Measurements from ENCODE around the gene PHPT1.
A peak's percentile ranks its signal among the peaks of the same experiment; 100 is the strongest.
"Not testable (repeated sequence)": the region's sequence is repeated elsewhere in the genome, so short reads cannot be mapped to it uniquely, and the experiment has no call there.

PHPT1 gene

DNA sequence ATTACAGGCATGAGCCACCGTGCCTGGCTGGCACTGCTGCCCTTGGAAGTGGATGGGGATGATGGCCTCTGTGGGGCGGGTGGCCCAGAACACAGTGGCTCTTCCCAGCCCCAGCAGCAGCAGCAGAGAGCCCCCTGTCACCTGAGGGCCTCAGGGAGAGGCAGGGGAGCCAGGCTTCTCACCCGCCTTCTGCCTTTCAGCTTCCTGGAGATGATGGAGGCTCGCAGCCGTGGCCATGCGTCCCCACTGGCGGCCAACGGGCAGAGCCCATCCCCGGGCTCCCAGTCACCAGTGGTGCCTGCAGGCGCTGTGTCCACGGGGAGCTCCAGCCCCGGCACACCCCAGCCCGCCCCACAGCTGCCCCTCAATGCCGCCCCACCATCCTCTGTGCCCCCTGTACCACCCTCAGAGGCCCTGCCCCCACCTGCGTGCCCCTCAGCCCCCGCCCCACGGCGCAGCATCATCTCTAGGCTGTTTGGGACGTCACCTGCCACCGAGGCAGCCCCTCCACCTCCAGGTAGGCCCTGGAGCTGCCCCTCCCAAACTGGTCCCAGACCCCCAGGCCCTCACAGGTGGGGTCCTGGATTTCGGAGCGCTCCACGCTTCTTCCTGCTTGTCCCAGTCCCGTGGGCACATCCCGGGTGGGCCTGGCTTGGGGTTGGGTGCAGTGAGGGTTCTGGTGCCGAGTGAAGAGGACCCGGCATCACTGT lies 11.9 kb upstream of the PHPT1 start:
- no peak for DNase-seq (ENCODE audit: low spot score)

- not testable (repeated sequence) for DNase-seq (ENCODE audit: low spot score)
Observed at GRCh38 chr9:136837856-136838277, 11.3 kb upstream of the PHPT1 start.

- no peak for DNase-seq (ENCODE audit: low spot score)
Observed at GRCh38 chr9:136838314-136839228, 10.6 kb upstream of the PHPT1 start.

DNA sequence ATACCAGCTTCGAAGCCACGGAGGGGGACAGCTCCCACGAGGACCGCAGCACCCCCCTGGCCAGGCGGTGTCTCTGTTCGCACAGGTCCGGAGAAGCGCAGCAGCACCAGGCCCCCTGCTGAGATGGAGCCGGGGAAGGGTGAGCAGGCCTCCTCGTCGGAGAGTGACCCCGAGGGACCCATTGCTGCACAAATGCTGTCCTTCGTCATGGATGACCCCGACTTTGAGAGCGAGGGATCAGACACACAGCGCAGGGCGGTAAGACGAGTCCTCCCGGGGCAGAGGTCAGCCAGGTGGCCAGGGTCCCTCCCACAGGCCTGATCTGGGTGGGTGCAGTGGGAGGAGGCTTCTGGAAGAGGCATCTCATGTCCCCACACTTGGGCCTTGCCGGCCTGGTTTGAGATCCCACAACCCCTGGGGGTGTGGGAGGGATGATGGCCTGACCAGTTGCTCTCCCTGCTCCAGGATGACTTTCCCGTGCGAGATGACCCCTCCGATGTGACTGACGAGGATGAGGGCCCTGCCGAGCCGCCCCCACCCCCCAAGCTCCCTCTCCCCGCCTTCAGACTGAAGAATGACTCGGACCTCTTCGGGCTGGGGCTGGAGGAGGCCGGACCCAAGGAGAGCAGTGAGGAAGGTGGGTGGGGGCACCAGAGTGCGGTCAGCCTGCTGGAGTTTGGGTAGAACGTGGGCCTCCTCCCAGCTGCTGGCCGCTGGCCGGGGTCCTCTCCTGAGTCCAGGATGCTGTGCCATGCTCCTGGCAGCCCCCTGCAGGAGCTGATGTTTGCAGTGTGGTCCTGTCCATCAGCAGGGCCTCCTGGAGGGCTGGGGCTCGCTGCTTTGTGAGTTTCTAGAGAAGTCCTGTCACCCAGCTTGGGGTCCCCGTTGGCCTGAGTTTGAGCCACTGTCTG lies 9.7 kb upstream of the PHPT1 start:
- DNase-seq (ENCODE audit: low spot score) = no peak

DNA sequence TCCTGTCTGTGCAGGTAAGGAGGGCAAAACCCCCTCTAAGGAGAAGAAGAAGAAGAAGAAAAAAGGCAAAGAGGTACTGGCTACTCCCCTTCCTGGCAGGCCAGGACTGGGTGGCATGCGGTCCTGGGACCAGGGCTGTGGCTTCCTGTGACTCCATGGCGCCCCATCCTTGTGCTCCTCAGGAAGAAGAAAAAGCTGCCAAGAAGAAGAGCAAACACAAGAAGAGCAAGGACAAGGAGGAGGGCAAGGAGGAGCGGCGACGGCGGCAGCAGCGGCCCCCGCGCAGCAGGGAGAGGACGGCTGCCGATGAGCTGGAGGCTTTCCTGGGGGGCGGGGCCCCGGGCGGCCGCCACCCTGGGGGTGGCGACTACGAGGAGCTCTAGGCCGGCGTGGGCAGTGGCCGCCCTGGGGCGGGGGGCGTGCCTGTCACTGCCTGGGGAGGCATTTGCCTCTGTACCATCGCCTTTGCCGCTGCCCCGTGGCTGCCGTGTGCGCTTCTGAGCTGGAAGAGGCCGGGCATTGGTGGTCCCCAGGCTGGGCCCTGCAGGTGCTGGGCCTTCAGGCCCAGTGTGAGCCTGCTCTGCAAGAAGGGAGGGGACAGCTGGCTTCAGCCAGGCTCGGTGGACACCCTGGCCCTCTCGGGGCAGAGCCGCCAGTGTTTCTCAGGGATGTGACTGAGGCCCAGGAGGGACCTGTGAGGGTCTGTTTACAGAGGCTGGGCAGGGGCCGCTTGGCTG lies 8.9 kb upstream of the PHPT1 start:
- DNase-seq (ENCODE audit: low spot score) = no peak

GRCh38 chr9:136840877-136841645 lies 8.1 kb upstream of the PHPT1 start:
- DNase-seq (ENCODE audit: low spot score) = no peak

GRCh38 chr9:136841646-136842379 lies 7.4 kb upstream of the PHPT1 start:
- DNase-seq (ENCODE audit: low spot score) = not testable (repeated sequence)

- DNase-seq (ENCODE audit: low spot score) = peak; percentile 79
Observed at GRCh38 chr9:136842380-136842948, 6.7 kb upstream of the PHPT1 start, which contains the start of gene AJM1. Gene AJM1 (plus strand): TSS chr9:136842478. CDS start chr9:136844415, 1,937 bp downstream.

GRCh38 chr9:136843159-136843800 lies 5.9 kb upstream of the PHPT1 start:
- DNase-seq (ENCODE audit: low spot score) = not testable (repeated sequence)

GRCh38 chr9:136843801-136844740 lies 5.1 kb upstream of the PHPT1 start:
- DNase-seq (ENCODE audit: low spot score) = peak; percentile 59

- no peak for DNase-seq (ENCODE audit: low spot score)
Observed at GRCh38 chr9:136844761-136845464, 4.3 kb upstream of the PHPT1 start.

DNA sequence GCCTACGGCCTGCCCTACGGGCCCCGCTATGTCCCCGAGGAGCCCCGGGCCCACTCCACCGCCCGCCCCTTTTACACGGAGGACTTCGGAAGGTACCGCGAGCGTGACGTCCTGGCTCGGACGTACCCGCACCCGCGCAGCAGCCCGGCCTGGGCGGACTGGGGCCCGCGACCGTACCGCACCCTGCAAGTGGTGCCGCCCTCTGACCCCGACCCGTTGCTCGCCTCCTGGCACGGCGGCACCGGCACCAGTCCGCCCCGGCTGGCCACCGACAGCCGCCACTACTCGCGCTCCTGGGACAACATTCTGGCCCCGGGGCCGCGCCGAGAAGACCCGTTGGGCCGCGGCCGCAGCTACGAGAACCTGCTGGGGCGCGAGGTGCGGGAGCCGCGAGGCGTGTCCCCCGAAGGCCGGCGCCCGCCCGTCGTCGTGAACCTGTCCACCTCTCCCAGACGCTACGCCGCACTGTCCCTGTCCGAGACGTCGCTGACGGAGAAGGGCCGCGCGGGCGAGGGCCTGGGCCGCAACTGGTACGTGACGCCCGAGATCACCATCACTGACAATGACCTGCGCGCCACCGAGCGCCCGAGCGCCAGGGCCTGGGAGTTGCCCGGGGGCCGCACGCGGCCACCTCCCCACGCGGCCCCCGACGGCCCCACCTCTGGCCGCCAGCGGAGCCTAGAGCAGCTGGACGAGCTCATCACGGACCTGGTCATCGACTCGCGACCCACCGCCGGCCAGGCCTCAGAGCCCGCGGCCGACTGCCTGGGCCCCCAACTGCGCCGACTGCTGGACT lies 3.5 kb upstream of the PHPT1 start:
- DNase-seq (ENCODE audit: low spot score) = no peak

DNA sequence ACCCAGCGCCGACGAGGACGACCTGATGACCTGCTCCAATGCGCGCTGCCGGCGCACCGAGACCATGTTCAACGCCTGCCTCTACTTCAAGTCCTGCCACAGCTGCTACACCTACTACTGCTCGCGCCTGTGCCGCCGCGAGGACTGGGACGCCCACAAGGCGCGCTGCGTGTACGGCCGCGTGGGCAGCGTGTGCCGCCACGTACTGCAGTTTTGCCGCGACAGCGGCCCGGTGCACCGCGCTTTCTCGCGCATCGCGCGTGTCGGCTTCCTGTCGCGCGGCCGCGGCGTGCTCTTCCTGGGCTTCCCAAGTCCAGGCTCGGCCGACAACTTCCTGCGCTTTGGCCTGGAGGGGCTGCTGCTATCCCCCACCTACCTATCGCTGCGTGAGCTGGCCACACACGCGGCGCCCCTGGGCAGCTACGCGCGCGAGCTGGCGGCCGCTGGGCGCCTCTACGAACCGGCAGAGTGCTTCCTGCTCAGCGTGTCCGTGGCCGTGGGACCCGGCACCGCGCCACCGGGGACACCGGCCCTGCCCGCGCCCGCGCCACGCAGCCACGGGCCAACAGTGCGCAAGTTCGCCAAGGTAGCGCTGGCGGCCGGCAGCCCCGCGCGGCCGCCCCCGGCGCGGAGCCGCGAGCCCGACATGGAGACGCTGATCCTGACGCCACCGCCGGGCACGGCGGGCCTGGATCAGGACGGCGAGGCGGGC lies 2.7 kb upstream of the PHPT1 start:
- no peak for DNase-seq (ENCODE audit: low spot score)

- peak; percentile 42 for DNase-seq (ENCODE audit: low spot score)
Observed at GRCh38 chr9:136847088-136847825, 2.0 kb upstream of the PHPT1 start.

GRCh38 chr9:136847826-136848392 lies 1.3 kb upstream of the PHPT1 start:
- DNase-seq (ENCODE audit: low spot score) = peak; percentile 87

All from activated CD4-positive, alpha-beta T cell treated with anti-CD3 and anti-CD28 coated beads, Interleukin-2, Interleukin-4, amounts not matched to agents 100 ng/mL and 50 ng/mL, durations not matched to agents 16 hours and 8 hours (primary cell).